Stomach (tissue), 9 donors: ENCODE data around the gene MAP7. TPM values are rescaled to one million over a fixed set of nuclear protein-coding genes. Genes with fewer than 3 reads are reported as not detected.

Experiments used
- DNase-seq, 2 donors: peaks; one replicate each; pipeline versions ENCODE4 v3.0.0 to v3.0.0-alpha.2; 2013 to 2019
- H3K27ac ChIP-seq, 5 donors: fragments of 200-600 bp in 4 of 5; sonication (generic) in 4 of 5; one replicate each; pipeline ENCODE4 v1.5.1; 2013 to 2019; ENCODE audit warnings: mild to moderate bottlenecking in 1 of 5, moderate library complexity in 1 of 5
- H3K27me3 ChIP-seq, 3 donors: fragments of 200-600 bp; sonication (generic); one replicate each; pipeline ENCODE4 v1.5.1; 2017 to 2019; ENCODE audit warnings: mixed run types in 1 of 3
- H3K36me3 ChIP-seq, 4 donors: fragments of 200-600 bp; sonication (generic); 1 replicate in 3 of 4; 2 replicates in 1 of 4; pipeline ENCODE4 v1.5.1; 2016 to 2019
- H3K4me1 ChIP-seq, 4 donors: fragments of 200-600 bp; sonication (generic); one replicate each; pipeline ENCODE4 v1.5.1; 2016 to 2019
- H3K4me3 ChIP-seq, 4 donors: fragments of 200-600 bp; sonication (generic) in 3 of 4; one replicate each; pipeline ENCODE4 v1.5.1; 2016 to 2019; ENCODE audit warnings: mild to moderate bottlenecking in 1 of 4
- H3K9me3 ChIP-seq, 4 donors: fragments of 200-600 bp; sonication (generic); one replicate each; pipeline ENCODE4 v1.5.1; 2016 to 2019
- EP300 ChIP-seq: sonication (generic); formaldehyde crosslinking; IDR thresholded peaks from one replicate; pipeline ENCODE4 v1.6.1; 2017; ENCODE audit warnings: antibody characterized with exemption
- POLR2A ChIP-seq, 4 donors: fragments of 450-650 bp; IDR thresholded peaks; one replicate each; pipeline ENCODE4 v1.6.1; 2016; ENCODE audit warnings: antibody characterized with exemption in 4 of 4, control low read depth in 2 of 4, mild to moderate bottlenecking in 1 of 4, moderate library complexity in 1 of 4
- POLR2AphosphoS5 ChIP-seq, 3 donors: sonication (generic); formaldehyde crosslinking; IDR thresholded peaks; one replicate each; pipeline ENCODE4 v1.6.1; 2016; ENCODE audit warnings: antibody characterized with exemption in 3 of 3
- WGBS, 5 donors: extraction: QIAGEN DNeasy Blood & Tissue Kit in 3 of 5; methylation state at CpG; one replicate each; pipeline versions ENCODE4 v1.1.5 to v1.1.7; 2013 to 2018; 5-methylcytosine and 5-hydroxymethylcytosine counted together
- intact Hi-C: fragments of 100-400 bp; cut with DNase I; formaldehyde crosslinking; loops from one replicate; pipeline ENCODE4 v1.15.1; 2023; ENCODE audit warnings: low total_unique reads
- polyA plus RNA-seq, 3 donors: library from polyadenylated mRNA; stranded (reverse); fragments of 200-250 nt; gene quantifications; one replicate each; pipeline ENCODE4 v1.2.3, GENCODE V29; 2013
- total RNA-seq, 5 donors: library from RNA; depleted of rRNA; stranded (reverse); fragments of >200 nt; gene quantifications; one replicate each; pipeline versions ENCODE4 v1.1.0 to v1.2.3, GENCODE V29; 2014 to 2016
- TF ChIP-seq, protein P1 (sequence below), 7 experiments: fragments of 450-650 bp in 4 of 7; fragments of 200-600 bp in 3 of 7; sonication (generic) in 3 of 7; IDR thresholded peaks; one replicate each; pipeline ENCODE4 v1.5.1; 2016 to 2019; ENCODE audit warnings: antibody characterized with exemption in 7 of 7, control low read depth in 2 of 7, mild to moderate bottlenecking in 1 of 7
- donor health status: healthy with polysubstance abuse.
- donor health status: Bipolar disorder and iron deficiency.
- donor health status: healthy.

MAP7 gene
- total and polyA plus RNA-seq, 8 donors: 2.3 to 28.3 (median 9.7) TPM

DNA sequence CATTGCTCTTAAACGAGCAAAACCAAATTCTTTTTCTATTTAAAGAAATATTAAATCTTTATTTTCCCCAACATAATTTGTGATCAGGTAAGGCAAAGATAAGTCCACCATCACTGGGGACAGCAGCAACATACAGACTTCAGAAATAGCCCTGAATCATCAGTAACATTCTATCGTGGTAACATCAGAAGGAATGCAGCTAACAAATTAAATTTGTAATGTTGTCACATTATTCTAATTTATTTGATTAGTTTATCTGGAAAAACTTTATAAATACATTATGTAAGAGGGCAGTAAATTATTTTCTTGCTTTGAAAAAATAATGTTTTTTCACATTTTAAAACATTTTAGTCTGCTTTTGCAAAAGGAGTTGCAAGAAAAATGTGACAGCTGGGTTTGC, 206.9 kb downstream of the MAP7 start:
- Histone ChIP-seq H3K27me3 (no peaks in the 10 kb centered on the region), H3K36me3 (peaks cover 0 to 19% (median 8%) of the 10 kb centered on the region in 4 donors), H3K27ac (no peak overlapping the region), H3K4me1 (peaks cover 0 to 3% (median 0%) of the 10 kb centered on the region in 4 donors), H3K9me3 (no peaks in the 10 kb centered on the region), H3K4me3 (no peak overlapping the region)
- intact Hi-C loops: no loop called here
- WGBS, 5 donors: 53 to 71% (median 66%) methylated on average over 2 of the region's 2 CpGs
- TF ChIP-seq, protein P1, sequence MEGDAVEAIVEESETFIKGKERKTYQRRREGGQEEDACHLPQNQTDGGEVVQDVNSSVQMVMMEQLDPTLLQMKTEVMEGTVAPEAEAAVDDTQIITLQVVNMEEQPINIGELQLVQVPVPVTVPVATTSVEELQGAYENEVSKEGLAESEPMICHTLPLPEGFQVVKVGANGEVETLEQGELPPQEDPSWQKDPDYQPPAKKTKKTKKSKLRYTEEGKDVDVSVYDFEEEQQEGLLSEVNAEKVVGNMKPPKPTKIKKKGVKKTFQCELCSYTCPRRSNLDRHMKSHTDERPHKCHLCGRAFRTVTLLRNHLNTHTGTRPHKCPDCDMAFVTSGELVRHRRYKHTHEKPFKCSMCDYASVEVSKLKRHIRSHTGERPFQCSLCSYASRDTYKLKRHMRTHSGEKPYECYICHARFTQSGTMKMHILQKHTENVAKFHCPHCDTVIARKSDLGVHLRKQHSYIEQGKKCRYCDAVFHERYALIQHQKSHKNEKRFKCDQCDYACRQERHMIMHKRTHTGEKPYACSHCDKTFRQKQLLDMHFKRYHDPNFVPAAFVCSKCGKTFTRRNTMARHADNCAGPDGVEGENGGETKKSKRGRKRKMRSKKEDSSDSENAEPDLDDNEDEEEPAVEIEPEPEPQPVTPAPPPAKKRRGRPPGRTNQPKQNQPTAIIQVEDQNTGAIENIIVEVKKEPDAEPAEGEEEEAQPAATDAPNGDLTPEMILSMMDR (IDR thresholded peaks at IDR 0.05): no peak
- TF ChIP-seq POLR2AphosphoS5 (IDR thresholded peaks at IDR 0.05) (no peak), POLR2A (IDR thresholded peaks at IDR 0.05) (no peak), EP300 (no peak)
- DNase-seq: no peak

DNA sequence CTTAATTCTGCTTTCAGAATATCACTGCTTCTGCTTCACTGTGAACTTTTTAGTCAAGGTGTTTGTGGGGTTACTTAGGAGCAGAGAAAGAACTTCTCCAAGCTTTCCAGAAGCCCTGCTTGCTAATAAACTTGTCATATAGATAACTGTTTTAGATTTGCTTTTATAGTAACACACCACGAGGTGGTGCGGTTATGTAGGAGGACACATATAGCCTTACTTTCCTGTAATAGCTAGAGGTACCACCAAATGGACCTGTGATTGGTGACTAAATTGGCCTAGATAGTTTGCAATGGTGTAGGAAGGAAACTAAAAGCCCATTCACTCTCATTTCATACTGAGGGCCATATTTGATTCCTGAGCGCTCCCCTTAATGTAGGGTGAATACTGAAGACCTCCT, 208.3 kb downstream of the MAP7 start:
- H3K36me3 ChIP-seq: peaks cover 0 to 19% (median 8%) of the 10 kb centered on the region in 4 donors
- no peak overlapping the region for H3K4me3 ChIP-seq
- H3K4me1 ChIP-seq: no peaks in the 10 kb centered on the region
- DNase-seq: no peak
- TF ChIP-seq, protein P1 (IDR thresholded peaks at IDR 0.05): no peak
- TF ChIP-seq POLR2A (IDR thresholded peaks at IDR 0.05) (no peak), EP300 (no peak), POLR2AphosphoS5 (IDR thresholded peaks at IDR 0.05) (no peak)
- H3K27ac ChIP-seq: no peak overlapping the region
- H3K9me3 ChIP-seq: no peaks in the 10 kb centered on the region
- H3K27me3 ChIP-seq: no peaks in the 10 kb centered on the region
- WGBS, 5 donors: 83 to 90% (median 85%) methylated on average over 3 of the region's 3 CpGs
- intact Hi-C loops: no loop called here

DNA sequence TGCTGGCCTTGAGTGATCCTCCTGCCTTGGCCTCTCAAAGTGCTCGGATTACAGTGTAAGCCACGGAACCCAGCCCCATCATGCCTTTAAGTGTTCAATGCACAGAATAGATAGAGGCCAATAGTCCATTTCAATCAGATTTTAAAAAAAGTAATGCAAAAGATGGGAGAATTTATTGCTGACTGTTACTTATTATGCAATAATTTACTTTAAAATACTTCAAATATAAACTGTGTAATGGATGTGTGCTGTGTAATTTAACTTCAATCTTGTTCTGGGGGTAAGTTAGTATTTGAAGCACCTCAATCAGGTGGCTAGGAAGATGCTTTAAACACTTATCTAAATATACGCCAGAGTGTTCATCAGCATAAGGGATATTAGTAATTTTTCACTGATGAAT, 208.9 kb downstream of the MAP7 start:
- no peaks in the 10 kb centered on the region for H3K27me3 ChIP-seq
- no peak overlapping the region for H3K27ac ChIP-seq
- TF ChIP-seq POLR2A (IDR thresholded peaks at IDR 0.05): no peak
- TF ChIP-seq, protein P1 (IDR thresholded peaks at IDR 0.05): no peak
- no peak for TF ChIP-seq POLR2AphosphoS5 (IDR thresholded peaks at IDR 0.05)
- no peak for TF ChIP-seq EP300
- H3K9me3 ChIP-seq: no peaks in the 10 kb centered on the region
- H3K36me3 ChIP-seq: peaks cover 0 to 19% (median 8%) of the 10 kb centered on the region in 4 donors
- no peaks in the 10 kb centered on the region for H3K4me1 ChIP-seq
- 94 to 99% (median 95%) methylated on average over 3 of the region's 3 CpGs for WGBS, 5 donors
- no peak overlapping the region for H3K4me3 ChIP-seq
- intact Hi-C loops: no loop called here
- DNase-seq: no peak

DNA sequence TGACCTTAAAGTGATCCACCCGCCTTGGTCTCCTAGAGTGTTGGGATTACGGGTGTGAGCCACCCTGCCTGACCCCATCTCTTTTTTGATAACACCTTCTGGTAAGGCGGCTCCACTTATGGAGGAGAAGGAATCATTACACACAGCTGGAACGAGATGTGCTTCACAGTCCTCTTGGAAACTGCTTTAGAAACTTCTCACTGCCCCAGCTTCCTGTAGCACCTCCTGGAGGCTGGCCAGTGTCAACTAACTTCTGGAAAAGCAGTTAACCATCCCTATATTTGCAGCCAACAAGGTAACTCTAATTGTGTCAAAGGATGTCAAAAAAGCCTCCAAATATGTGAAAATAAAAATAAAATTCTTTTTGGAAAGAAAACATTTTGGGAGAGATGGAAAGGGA, 211.7 kb downstream of the MAP7 start:
- no peak overlapping the region for H3K27ac ChIP-seq
- DNase-seq: peak in 1 of 2 donors; percentile 47
- intact Hi-C loops: no loop called here
- no peaks in the 10 kb centered on the region for H3K4me1 ChIP-seq
- TF ChIP-seq EP300 (no peak), POLR2A (IDR thresholded peaks at IDR 0.05) (no peak), POLR2AphosphoS5 (IDR thresholded peaks at IDR 0.05) (no peak)
- TF ChIP-seq, protein P1 (IDR thresholded peaks at IDR 0.05): no peak
- H3K36me3 ChIP-seq: no peaks in the 10 kb centered on the region
- H3K9me3 ChIP-seq: no peaks in the 10 kb centered on the region
- 57 to 81% (median 59%) methylated on average over 4 of the region's 4 CpGs for WGBS, 5 donors
- H3K4me3 ChIP-seq: no peak overlapping the region
- H3K27me3 ChIP-seq: no peaks in the 10 kb centered on the region
